22Rv1 (cell line): Measurements from ENCODE around the gene RREB1.

ENCODE experiments used
- ZFX ChIP-seq: fragments of 450-650 bp; IDR thresholded peaks from 2 replicates; pipeline ENCODE4 v1.6.1; 2017; ENCODE audit warnings: antibody characterized with exemption, borderline replicate concordance
- TF ChIP-seq, protein P1 (sequence below): fragments of 450-650 bp; IDR thresholded peaks from 2 replicates; pipeline ENCODE4 v1.5.1; 2017; ENCODE audit warnings: mild to moderate bottlenecking

DNA sequence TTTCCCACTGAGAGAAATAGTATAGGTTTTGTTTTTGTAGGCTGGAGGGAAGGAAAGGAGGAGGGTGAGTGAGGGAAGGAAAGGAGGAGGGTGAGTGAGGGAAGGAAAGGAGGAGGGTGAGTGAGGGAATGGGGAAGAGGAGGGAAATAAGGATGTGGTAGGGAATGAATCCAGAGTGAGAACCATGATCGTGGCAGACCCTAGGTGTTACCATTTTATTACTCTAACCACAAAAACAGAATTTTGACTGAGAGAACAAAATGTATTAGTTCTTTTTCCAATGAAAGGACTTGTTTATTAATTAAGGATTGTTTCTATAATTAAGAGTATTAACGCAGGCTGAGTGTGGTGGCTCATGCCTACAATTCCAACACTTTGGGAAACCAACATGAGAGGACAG is 188.8 kb downstream of the RREB1 start:
- TF ChIP-seq, protein P1, sequence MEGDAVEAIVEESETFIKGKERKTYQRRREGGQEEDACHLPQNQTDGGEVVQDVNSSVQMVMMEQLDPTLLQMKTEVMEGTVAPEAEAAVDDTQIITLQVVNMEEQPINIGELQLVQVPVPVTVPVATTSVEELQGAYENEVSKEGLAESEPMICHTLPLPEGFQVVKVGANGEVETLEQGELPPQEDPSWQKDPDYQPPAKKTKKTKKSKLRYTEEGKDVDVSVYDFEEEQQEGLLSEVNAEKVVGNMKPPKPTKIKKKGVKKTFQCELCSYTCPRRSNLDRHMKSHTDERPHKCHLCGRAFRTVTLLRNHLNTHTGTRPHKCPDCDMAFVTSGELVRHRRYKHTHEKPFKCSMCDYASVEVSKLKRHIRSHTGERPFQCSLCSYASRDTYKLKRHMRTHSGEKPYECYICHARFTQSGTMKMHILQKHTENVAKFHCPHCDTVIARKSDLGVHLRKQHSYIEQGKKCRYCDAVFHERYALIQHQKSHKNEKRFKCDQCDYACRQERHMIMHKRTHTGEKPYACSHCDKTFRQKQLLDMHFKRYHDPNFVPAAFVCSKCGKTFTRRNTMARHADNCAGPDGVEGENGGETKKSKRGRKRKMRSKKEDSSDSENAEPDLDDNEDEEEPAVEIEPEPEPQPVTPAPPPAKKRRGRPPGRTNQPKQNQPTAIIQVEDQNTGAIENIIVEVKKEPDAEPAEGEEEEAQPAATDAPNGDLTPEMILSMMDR: no peak
- no peak for TF ChIP-seq ZFX
